Endothelial cell of umbilical vein (primary cell): ENCODE data around the gene NCL. TPM values are rescaled to one million over a fixed set of nuclear protein-coding genes. Genes with fewer than 3 reads are reported as not detected.

Experiments
- BruUV-seq: library from RNA; stranded (reverse); fragments of 400-500 nt; replicated peaks from 2 replicates; lab custom pipeline; 2021; lab: Mats Ljungman, UMichigan
- CTCF ChIA-PET: fragments of 300-600, 350-600 bp; sonication (Branson Sonifier 250); formaldehyde crosslinking; loops from one replicate; lab custom pipeline; 2021; ENCODE audit warnings: antibody characterized with exemption, inconsistent platforms; lab: Charles Lee
- POLR2A ChIA-PET: fragments of 300-600, 350-600 bp; sonication (Branson Sonifier 250); formaldehyde crosslinking; loops from one replicate; lab custom pipeline; 2021; ENCODE audit warnings: antibody characterized with exemption, inconsistent platforms; lab: Charles Lee
- DNase-seq: peaks from one replicate; pipeline ENCODE4 v3.0.0-alpha.2; 2011; ENCODE audit warnings: low read depth, low spot score
- FAIRE-seq: peaks from 2 replicates; lab custom pipeline; 2011; peaks lifted over from hg19 to GRCh38; lab: Jason Lieb, UNC
- H2AFZ ChIP-seq: 2 replicates; pipeline ENCODE4 v1.6.0; 2012; ENCODE audit warnings: low read depth, low read length, control low read depth, inconsistent platforms
- H3K27ac ChIP-seq: 2 replicates; pipeline ENCODE4 v1.5.1; 2011; ENCODE audit warnings: low read depth, mild to moderate bottlenecking, control low read depth, low read length, moderate library complexity; ENCODE audit not compliant: insufficient read depth
- H3K27me3 ChIP-seq, 2 experiments: 2 replicates each; pipeline versions ENCODE4 v1.6.0 to v1.6.1; 2011; ENCODE audit warnings: low read length in 2 of 2, mixed read lengths in 1 of 2; ENCODE audit not compliant: control insufficient read depth in 2 of 2, insufficient read depth in 2 of 2
- H3K36me3 ChIP-seq, 2 experiments: 2 replicates in 1 of 2; 3 replicates in 1 of 2; pipeline ENCODE4 v1.5.1; 2011; ENCODE audit warnings: low read length in 2 of 2, mild to moderate bottlenecking in 1 of 2, moderate library complexity in 1 of 2; ENCODE audit not compliant: control insufficient read depth in 2 of 2, insufficient read depth in 2 of 2; ENCODE audit errors: extremely low read depth in 1 of 2
- H3K4me1 ChIP-seq: 3 replicates; pipeline ENCODE4 v1.5.1; 2011; ENCODE audit warnings: mild to moderate bottlenecking, low read length; ENCODE audit not compliant: control insufficient read depth, insufficient read depth; ENCODE audit errors: extremely low read depth
- H3K4me2 ChIP-seq: 2 replicates; pipeline ENCODE4 v1.6.1; 2011; ENCODE audit warnings: low read length, control low read depth, mixed read lengths; ENCODE audit not compliant: insufficient read depth
- H3K4me3 ChIP-seq, 3 experiments: fragments of 200-600 bp in 1 of 3; sonication (generic), shearing (Covaris generic) in 1 of 3; replicated peaks in 1 of 3; 2 replicates each; pipeline ENCODE4 v1.5.1; 2011 to 2016; ENCODE audit warnings: control low read depth in 3 of 3, low read length in 3 of 3, mild to moderate bottlenecking in 2 of 3, inconsistent platforms in 1 of 3, low read depth in 1 of 3, moderate library complexity in 1 of 3; ENCODE audit not compliant: insufficient read depth in 1 of 3
- H3K79me2 ChIP-seq: 2 replicates; pipeline ENCODE4 v1.6.0; 2012; ENCODE audit warnings: low read length, inconsistent platforms; ENCODE audit not compliant: control insufficient read depth, insufficient read depth
- H3K9ac ChIP-seq: replicated peaks from 2 replicates; pipeline ENCODE3; 2011; ENCODE audit warnings: low read length, control low read depth; ENCODE audit not compliant: insufficient read depth; ENCODE audit errors: extremely low read depth
- H3K9me1 ChIP-seq: replicated peaks from 3 replicates; pipeline ENCODE4 v1.6.0; 2011; ENCODE audit warnings: mild to moderate bottlenecking, low read length; ENCODE audit not compliant: control insufficient read depth, insufficient read depth; ENCODE audit errors: extremely low read depth
- H3K9me3 ChIP-seq: replicated peaks from 2 replicates; pipeline ENCODE4 v1.5.1; 2012; ENCODE audit warnings: low read length, inconsistent platforms; ENCODE audit not compliant: control insufficient read depth, insufficient read depth
- H4K20me1 ChIP-seq: replicated peaks from 2 replicates; pipeline ENCODE3; 2011; ENCODE audit warnings: mild to moderate bottlenecking, low read length; ENCODE audit not compliant: control insufficient read depth, insufficient read depth; ENCODE audit errors: extremely low read depth
- CTCF ChIP-seq, 2 donors: IDR thresholded peaks; 1 replicate in 1 of 2; 2 replicates in 1 of 2; pipeline ENCODE4 v1.5.1; 2011; ENCODE audit warnings: low read length in 2 of 2, mild to moderate bottlenecking in 2 of 2, moderate library complexity in 2 of 2, control low read depth in 1 of 2, inconsistent platforms in 1 of 2, low read depth in 1 of 2; ENCODE audit not compliant: insufficient read depth in 1 of 2; ENCODE audit errors: extremely low read depth in 1 of 2
- EZH2 ChIP-seq: IDR thresholded peaks from 2 replicates; pipeline ENCODE4 v1.6.1; 2012; ENCODE audit warnings: borderline replicate concordance, low read depth, mild to moderate bottlenecking, moderate library complexity, low read length, inconsistent platforms; ENCODE audit not compliant: severe bottlenecking
- FOS ChIP-seq: IDR thresholded peaks from 2 replicates; pipeline ENCODE4 v1.6.1; 2011; ENCODE audit warnings: mild to moderate bottlenecking, low read length, moderate library complexity, borderline replicate concordance; ENCODE audit not compliant: insufficient read depth
- GATA2 ChIP-seq: IDR thresholded peaks from 2 replicates; pipeline ENCODE4 v1.7.0; 2011; ENCODE audit warnings: low read depth, mild to moderate bottlenecking, moderate library complexity, mixed read lengths, low read length; ENCODE audit not compliant: insufficient read length, insufficient read depth
- JUN ChIP-seq: IDR thresholded peaks from 2 replicates; pipeline ENCODE4 v1.6.1; 2011; ENCODE audit warnings: borderline replicate concordance, low read depth; ENCODE audit not compliant: insufficient read length, insufficient read depth
- MAX ChIP-seq: IDR thresholded peaks from 2 replicates; pipeline ENCODE4 v1.6.1; 2011; ENCODE audit not compliant: insufficient read depth, insufficient read length
- MYC ChIP-seq: IDR thresholded peaks from one replicate; pipeline ENCODE4 v1.6.1; 2011; ENCODE audit warnings: mild to moderate bottlenecking, low read depth, low read length
- POLR2A ChIP-seq: IDR thresholded peaks from 2 replicates; pipeline ENCODE4 v1.6.1; 2012; ENCODE audit warnings: low read depth, mild to moderate bottlenecking, control low read depth, low read length
- POLR2AphosphoS5 ChIP-seq: IDR thresholded peaks from 2 replicates; pipeline ENCODE4 v1.6.1; 2012; ENCODE audit warnings: low read depth, mild to moderate bottlenecking, control low read depth, low read length, moderate library complexity; ENCODE audit not compliant: insufficient read depth
- dilution Hi-C: fragments of 300-500 bp; cut with MboI; formaldehyde crosslinking; loops from one replicate; pipeline ENCODE4 v1.15.0; 2019; ENCODE audit warnings: low sequenced_read_pairs; ENCODE audit not compliant: extremely low pct_ligation_motif_present
- intact Hi-C: fragments of 100-400 bp; cut with micrococcal nuclease; formaldehyde crosslinking; loops from one replicate; pipeline ENCODE4 v1.10.0; 2022
- polyA plus RNA-seq, 4 experiments: library from polyadenylated mRNA; depleted of rRNA in 3 of 4; stranded (reverse) in 3 of 4; unstranded in 1 of 4; fragments of >200 nt; gene quantifications; 2 replicates each; pipeline versions ENCODE4 v1.2.1 to v1.2.3, GENCODE V29; 2011 to 2012; ENCODE audit warnings: missing spikeins in 1 of 4
- total RNA-seq: library from RNA; stranded (reverse); gene quantifications from 2 replicates; pipeline ENCODE4 v1.2.3, GENCODE V29; 2021

The NCL gene
- total and polyA plus RNA-seq, 2 donors (not counting 3 experiments of a cell fraction or from before 2014, with no cell fraction given), result 35.3 to 708 TPM

GRCh38 chr2:231418820-231419640 lies 45.3 kb downstream of the NCL start:
- no peaks in the 10 kb centered on the region for H4K20me1 ChIP-seq
- H2AFZ ChIP-seq, result no peak overlapping the region
- H3K27me3 ChIP-seq, result no peaks in the 10 kb centered on the region
- no peaks in the 10 kb centered on the region for H3K79me2 ChIP-seq
- dilution Hi-C loops, result no loop called here
- H3K9me1 ChIP-seq, result no peaks in the 10 kb centered on the region
- no peak overlapping the region for H3K4me2 ChIP-seq
- H3K36me3 ChIP-seq, result no peaks in the 10 kb centered on the region
- FAIRE-seq (no peak), DNase-seq (no peak)
- no peaks in the 10 kb centered on the region for H3K4me1 ChIP-seq
- ChIA-PET POLR2A (no interaction called here), CTCF (interaction anchor here (1.2 to 4.6 kb wide), 3 partner anchors 8 to 191 kb away, joined by 3 to 18 read pairs (median 4); no protein-coding TSS in a partner anchor)
- H3K27ac ChIP-seq, result no peak overlapping the region
- TF ChIP-seq FOS (no peak), MAX (no peak), POLR2AphosphoS5 (no peak), JUN (no peak), GATA2 (no peak), CTCF (IDR thresholded peaks at IDR 0.05; ENCODE audit: extremely low read depth in 1 of 2, insufficient read depth in 1 of 2, low read depth in 1 of 2, low read length in 2 of 2) (no peak), POLR2A (no peak), MYC (no peak), EZH2 (no peak)
- no TSS peak for BruUV-seq
- no peak overlapping the region for H3K9ac ChIP-seq
- H3K4me3 ChIP-seq, result no peak overlapping the region
- H3K9me3 ChIP-seq, result no peaks in the 10 kb centered on the region
- intact Hi-C loops, result no loop called here
